ENCODE results near the gene UBE2D2. TPM values are rescaled to one million over a fixed set of nuclear protein-coding genes. Genes with fewer than 3 reads are reported as not detected.

Gene UBE2D2
- total RNA-seq, 1 experiment from 2014 or later: 105 TPM

- Histone ChIP-seq H3K4me3 (ENCODE audit: low read length) (no peak overlapping the region; the same call in 1 of the 2 replicates), H3K79me2 (ENCODE audit: low read length) (no peaks in the 10 kb centered on the region), H3K27ac (ENCODE audit: low read length) (no peak overlapping the region), H3K4me2 (ENCODE audit: low read depth, low read length, poor library complexity, severe bottlenecking) (peak overlapping the region; percentile 34), H4K20me1 (ENCODE audit: insufficient read depth, low read depth, low read length) (peaks cover 60% of the 10 kb centered on the region), H3K4me1 (ENCODE audit: low read length) (peaks cover 46% of the 10 kb centered on the region), H3K9me2 (replicated peaks; ENCODE audit: insufficient read depth, low read length) (no peaks in the 10 kb centered on the region), H3K27me3 (ENCODE audit: low read length) (no peaks in the 10 kb centered on the region; the same call in 1 of the 2 replicates), H2AFZ (ENCODE audit: low read length) (no peak overlapping the region), H3K36me3 (ENCODE audit: insufficient read depth, low read length) (no peaks in the 10 kb centered on the region), H3K9me3 (ENCODE audit: low read length) (no peaks in the 10 kb centered on the region), H3K9ac (ENCODE audit: low read length) (no peak overlapping the region)
- DNase-seq: peak; percentile 55
These were observed 76.4 kb downstream of the UBE2D2 start for GRCh38 chr5:139637438-139638089.

GRCh38 chr5:139638090-139638735 lies 77.1 kb downstream of the UBE2D2 start:
- DNase-seq: no peak
- Histone ChIP-seq H3K4me1 (ENCODE audit: low read length) (peaks cover 46% of the 10 kb centered on the region), H3K27ac (ENCODE audit: low read length) (no peak overlapping the region), H4K20me1 (ENCODE audit: insufficient read depth, low read depth, low read length) (peaks cover 60% of the 10 kb centered on the region), H3K27me3 (ENCODE audit: low read length) (no peaks in the 10 kb centered on the region; the same call in 1 of the 2 replicates), H3K4me2 (ENCODE audit: low read depth, low read length, poor library complexity, severe bottlenecking) (peak overlapping the region; percentile 34), H3K9ac (ENCODE audit: low read length) (no peak overlapping the region), H3K36me3 (ENCODE audit: insufficient read depth, low read length) (no peaks in the 10 kb centered on the region), H2AFZ (ENCODE audit: low read length) (no peak overlapping the region), H3K79me2 (ENCODE audit: low read length) (no peaks in the 10 kb centered on the region), H3K9me2 (replicated peaks; ENCODE audit: insufficient read depth, low read length) (no peaks in the 10 kb centered on the region), H3K4me3 (ENCODE audit: low read length) (no peak overlapping the region), H3K9me3 (ENCODE audit: low read length) (no peaks in the 10 kb centered on the region)

GRCh38 chr5:139638736-139639618 lies 77.8 kb downstream of the UBE2D2 start:
- H2AFZ ChIP-seq (ENCODE audit: low read length): no peak overlapping the region
- peaks cover 54% of the 10 kb centered on the region for H4K20me1 ChIP-seq (ENCODE audit: insufficient read depth, low read depth, low read length)
- H3K4me1 ChIP-seq (ENCODE audit: low read length): peaks cover 42% of the 10 kb centered on the region
- peak overlapping the region; percentile 34 for H3K4me2 ChIP-seq (ENCODE audit: low read depth, low read length, poor library complexity, severe bottlenecking)
- H3K9me3 ChIP-seq (ENCODE audit: low read length): no peaks in the 10 kb centered on the region
- no peak overlapping the region for H3K9ac ChIP-seq (ENCODE audit: low read length)
- peak; percentile 60 for DNase-seq
- no peaks in the 10 kb centered on the region; the same call in 1 of the 2 replicates for H3K27me3 ChIP-seq (ENCODE audit: low read length)
- H3K27ac ChIP-seq (ENCODE audit: low read length): no peak overlapping the region
- H3K9me2 ChIP-seq (replicated peaks; ENCODE audit: insufficient read depth, low read length): no peaks in the 10 kb centered on the region
- no peaks in the 10 kb centered on the region for H3K79me2 ChIP-seq (ENCODE audit: low read length)
- H3K4me3 ChIP-seq (ENCODE audit: low read length): no peak overlapping the region
- no peaks in the 10 kb centered on the region for H3K36me3 ChIP-seq (ENCODE audit: insufficient read depth, low read length)

GRCh38 chr5:139639619-139640380 lies 78.7 kb downstream of the UBE2D2 start:
- Histone ChIP-seq H4K20me1 (ENCODE audit: insufficient read depth, low read depth, low read length) (peaks cover 51% of the 10 kb centered on the region), H3K4me2 (ENCODE audit: low read depth, low read length, poor library complexity, severe bottlenecking) (no peak overlapping the region), H3K79me2 (ENCODE audit: low read length) (no peaks in the 10 kb centered on the region), H3K9me2 (replicated peaks; ENCODE audit: insufficient read depth, low read length) (no peaks in the 10 kb centered on the region), H3K4me1 (ENCODE audit: low read length) (peaks cover 42% of the 10 kb centered on the region), H3K9ac (ENCODE audit: low read length) (no peak overlapping the region), H2AFZ (ENCODE audit: low read length) (no peak overlapping the region), H3K36me3 (ENCODE audit: insufficient read depth, low read length) (no peaks in the 10 kb centered on the region), H3K27ac (ENCODE audit: low read length) (no peak overlapping the region), H3K9me3 (ENCODE audit: low read length) (no peaks in the 10 kb centered on the region), H3K27me3 (ENCODE audit: low read length) (no peaks in the 10 kb centered on the region; the same call in 1 of the 2 replicates), H3K4me3 (ENCODE audit: low read length) (no peak overlapping the region)
- no peak for DNase-seq

GRCh38 chr5:139640421-139641115 lies 79.4 kb downstream of the UBE2D2 start:
- H3K27me3 ChIP-seq (ENCODE audit: low read length): no peaks in the 10 kb centered on the region; the same call in 1 of the 2 replicates
- no peaks in the 10 kb centered on the region for H3K9me2 ChIP-seq (replicated peaks; ENCODE audit: insufficient read depth, low read length)
- H2AFZ ChIP-seq (ENCODE audit: low read length): no peak overlapping the region
- H3K4me1 ChIP-seq (ENCODE audit: low read length): peaks cover 38% of the 10 kb centered on the region
- DNase-seq: no peak
- no peak overlapping the region for H3K9ac ChIP-seq (ENCODE audit: low read length)
- H3K4me3 ChIP-seq (ENCODE audit: low read length): no peak overlapping the region
- no peaks in the 10 kb centered on the region for H3K79me2 ChIP-seq (ENCODE audit: low read length)
- H4K20me1 ChIP-seq (ENCODE audit: insufficient read depth, low read depth, low read length): peaks cover 46% of the 10 kb centered on the region
- no peak overlapping the region for H3K4me2 ChIP-seq (ENCODE audit: low read depth, low read length, poor library complexity, severe bottlenecking)
- H3K36me3 ChIP-seq (ENCODE audit: insufficient read depth, low read length): no peaks in the 10 kb centered on the region
- H3K9me3 ChIP-seq (ENCODE audit: low read length): no peaks in the 10 kb centered on the region
- no peak overlapping the region for H3K27ac ChIP-seq (ENCODE audit: low read length)

- Histone ChIP-seq H3K4me2 (ENCODE audit: low read depth, low read length, poor library complexity, severe bottlenecking) (no peak overlapping the region), H3K79me2 (ENCODE audit: low read length) (no peaks in the 10 kb centered on the region), H3K36me3 (ENCODE audit: insufficient read depth, low read length) (no peaks in the 10 kb centered on the region), H3K9me3 (ENCODE audit: low read length) (no peaks in the 10 kb centered on the region), H2AFZ (ENCODE audit: low read length) (no peak overlapping the region), H3K27me3 (ENCODE audit: low read length) (no peaks in the 10 kb centered on the region; the same call in 1 of the 2 replicates), H3K9me2 (replicated peaks; ENCODE audit: insufficient read depth, low read length) (no peaks in the 10 kb centered on the region), H3K9ac (ENCODE audit: low read length) (no peak overlapping the region), H3K4me1 (ENCODE audit: low read length) (peaks cover 29% of the 10 kb centered on the region), H4K20me1 (ENCODE audit: insufficient read depth, low read depth, low read length) (peaks cover 41% of the 10 kb centered on the region), H3K27ac (ENCODE audit: low read length) (no peak overlapping the region), H3K4me3 (ENCODE audit: low read length) (no peak overlapping the region)
- DNase-seq: no peak
These were observed 80.3 kb downstream of the UBE2D2 start for GRCh38 chr5:139641116-139642080.

- H3K36me3 ChIP-seq (ENCODE audit: insufficient read depth, low read length): no peaks in the 10 kb centered on the region
- peaks cover 26% of the 10 kb centered on the region for H3K4me1 ChIP-seq (ENCODE audit: low read length)
These were observed 81.1 kb downstream of the UBE2D2 start for GRCh38 chr5:139642213-139642612.

More at GRCh38 chr5:139642213-139642612, 81.1 kb downstream of the UBE2D2 start:
- Histone ChIP-seq H3K9me2 (replicated peaks; ENCODE audit: insufficient read depth, low read length) (no peaks in the 10 kb centered on the region), H3K9me3 (ENCODE audit: low read length) (no peaks in the 10 kb centered on the region), H3K27me3 (ENCODE audit: low read length) (no peaks in the 10 kb centered on the region; the same call in 1 of the 2 replicates), H3K4me3 (ENCODE audit: low read length) (no peak overlapping the region), H3K9ac (ENCODE audit: low read length) (no peak overlapping the region), H3K27ac (ENCODE audit: low read length) (no peak overlapping the region), H4K20me1 (ENCODE audit: insufficient read depth, low read depth, low read length) (peaks cover 37% of the 10 kb centered on the region), H2AFZ (ENCODE audit: low read length) (no peak overlapping the region), H3K4me2 (ENCODE audit: low read depth, low read length, poor library complexity, severe bottlenecking) (no peak overlapping the region), H3K79me2 (ENCODE audit: low read length) (no peaks in the 10 kb centered on the region)
- no peak for DNase-seq

All from Karpas-422 (cell line).